Stimulated activated CD8-positive, alpha-beta memory T cell treated with anti-CD3 and anti-CD28 coated beads, Interleukin-15, amount 100 ng/mL, for 24 hours (primary cell): ENCODE measurements around the gene PI4KA.
"Not testable (repeated sequence)": the region's sequence is repeated elsewhere in the genome, so short reads cannot be mapped to it uniquely, and the experiment has no call there.

ENCODE experiments used
- DNase-seq: peaks from one replicate; pipeline ENCODE4 v3.0.0-alpha.2; 2020; ENCODE audit warnings: low read depth

PI4KA gene

GRCh38 chr22:20748082-20748481, 110.5 kb downstream of the PI4KA start:
- no peak for DNase-seq

DNA sequence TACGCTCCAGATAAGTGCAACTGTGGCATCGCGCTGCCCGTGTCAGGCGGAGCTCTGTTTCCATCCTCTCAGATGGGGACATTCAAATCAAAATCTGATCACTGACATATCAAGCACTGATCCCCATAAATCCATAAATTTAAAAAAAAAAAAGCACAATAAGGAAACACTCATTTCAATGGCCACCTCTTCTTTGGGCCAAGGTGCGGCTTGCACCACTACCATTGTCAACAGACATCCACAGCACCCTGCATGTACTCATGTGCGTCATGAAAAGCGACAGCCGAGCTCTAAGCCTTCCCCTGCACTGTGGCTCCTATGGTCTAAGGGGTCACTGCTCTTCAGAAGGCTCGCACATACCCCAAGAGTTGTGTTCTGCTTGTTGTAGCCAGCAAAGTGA, 111.4 kb downstream of the PI4KA start:
- no peak for DNase-seq

DNA sequence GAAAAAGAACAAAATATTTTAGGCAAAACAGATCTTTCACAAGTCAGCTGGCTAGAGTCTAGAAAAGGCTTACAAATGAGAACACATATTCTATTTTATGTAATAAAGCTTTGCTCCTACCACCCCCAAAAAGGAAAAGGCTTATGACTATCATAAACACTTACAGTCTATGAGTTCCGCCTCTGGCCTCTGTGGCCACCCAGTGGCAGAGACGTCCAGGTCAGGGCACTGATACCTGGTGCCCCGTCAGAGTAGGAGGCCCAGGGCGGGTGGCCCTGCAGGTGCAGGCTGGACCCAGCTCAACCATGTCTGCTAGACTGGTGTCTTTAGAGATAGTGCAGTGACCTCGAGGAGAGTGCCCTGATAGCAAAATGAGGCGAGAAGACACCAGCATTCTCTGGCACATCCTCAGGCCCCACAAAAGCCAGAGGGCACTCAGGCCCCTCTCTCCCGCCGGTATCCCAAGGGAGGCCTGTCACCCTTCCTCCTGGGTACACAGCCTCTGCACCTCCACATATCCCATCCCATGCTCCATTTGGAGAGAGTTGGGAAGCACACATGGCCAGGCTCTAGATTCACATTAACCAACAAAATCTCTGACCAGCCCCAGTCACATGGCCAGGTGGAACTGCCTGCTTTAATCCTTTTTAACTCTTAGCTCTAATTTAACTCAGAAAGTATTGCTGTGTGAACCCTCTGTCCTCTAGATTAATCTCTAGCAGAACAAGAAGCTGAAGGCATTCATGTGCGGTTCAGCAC, 112.0 kb downstream of the PI4KA start:
- no peak for DNase-seq

DNA sequence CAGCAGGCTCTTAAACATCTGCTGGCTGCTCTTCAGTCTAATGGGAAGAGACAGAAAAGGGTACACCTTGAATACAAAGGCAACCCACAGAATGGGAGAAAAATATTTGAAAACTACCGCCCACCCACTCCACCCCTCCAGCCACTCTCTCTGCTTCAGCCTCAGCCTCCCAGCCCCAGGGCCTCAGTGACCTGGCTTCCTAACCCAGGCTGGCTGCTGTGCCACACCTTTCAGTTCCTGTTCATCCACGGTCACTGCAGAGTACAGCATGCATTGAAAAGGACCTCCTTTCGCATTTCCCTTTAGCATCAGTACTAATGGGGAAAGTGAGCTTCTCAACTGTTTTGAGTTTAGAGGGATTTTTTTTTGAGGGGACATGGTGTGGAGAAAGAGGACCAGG, 113.5 kb downstream of the PI4KA start:
- no peak for DNase-seq

- no peak for DNase-seq
These were observed 114.2 kb downstream of the PI4KA start for GRCh38 chr22:20744456-20744855.

GRCh38 chr22:20742764-20743163, 115.8 kb downstream of the PI4KA start:
- no peak for DNase-seq

GRCh38 chr22:20741634-20742581, 116.7 kb downstream of the PI4KA start:
- DNase-seq: no peak

DNA sequence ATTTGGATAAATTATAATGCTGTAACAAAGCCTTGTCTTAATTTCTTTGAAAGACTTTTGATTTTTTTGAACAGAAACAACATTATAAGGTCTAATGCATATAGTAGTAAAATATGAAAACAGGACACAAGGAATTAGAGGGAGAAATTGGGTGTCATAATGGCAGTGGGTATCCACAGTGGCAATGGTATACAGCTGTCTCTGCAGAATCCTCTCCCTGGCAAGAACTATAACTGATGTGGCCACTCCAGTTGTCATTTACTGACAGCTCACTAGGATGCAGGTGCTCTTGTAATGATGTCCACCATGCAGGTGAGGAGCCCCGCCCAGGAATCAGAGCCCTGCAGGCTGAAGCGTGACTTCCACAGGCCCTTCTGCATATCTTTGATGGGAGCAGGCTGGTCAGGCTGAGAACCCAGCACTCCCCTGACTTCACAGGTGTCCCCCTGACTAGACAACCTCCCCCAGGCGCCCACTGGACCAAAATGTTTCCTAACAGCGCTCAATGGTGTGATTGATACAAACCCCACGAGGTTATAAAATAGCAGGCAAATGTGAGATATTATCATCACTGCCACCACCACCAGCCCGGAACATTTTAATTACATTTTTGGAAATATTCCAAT, 117.5 kb downstream of the PI4KA start:
- DNase-seq: no peak

DNA sequence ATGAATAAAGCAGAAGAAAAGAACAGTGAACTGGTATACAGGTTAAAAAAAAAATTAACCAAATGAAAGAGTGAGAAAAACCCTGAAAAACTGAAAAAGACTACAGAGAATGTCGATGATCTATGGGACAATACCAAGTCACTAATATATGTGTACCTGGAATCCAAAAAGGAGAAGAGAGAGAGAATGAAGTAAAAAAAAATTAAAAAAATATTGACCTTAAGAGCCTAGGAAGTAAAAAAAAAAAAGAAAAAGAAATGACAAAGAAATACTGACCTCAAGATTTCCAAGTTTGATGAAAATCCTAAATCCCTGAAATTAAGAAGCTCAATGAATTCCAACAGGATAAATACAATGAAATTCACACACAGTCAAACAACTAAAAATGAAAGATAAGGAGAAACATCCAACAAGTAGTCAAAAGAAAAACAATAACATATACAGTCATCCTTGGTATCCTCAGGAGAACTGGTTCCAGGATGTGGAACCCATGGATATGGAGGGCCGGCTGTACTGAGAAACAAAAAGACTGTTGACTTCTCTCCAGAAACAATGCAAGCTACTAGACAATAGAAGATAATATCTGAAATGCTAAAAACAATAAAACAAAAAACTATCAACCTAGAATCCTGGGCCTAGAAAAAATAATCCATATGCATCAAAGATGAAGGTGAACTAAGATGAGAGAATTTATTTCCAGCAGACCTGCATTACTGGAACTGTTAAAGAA, 118.2 kb downstream of the PI4KA start:
- DNase-seq: no peak

- no peak for DNase-seq
These were observed 120.1 kb downstream of the PI4KA start for GRCh38 chr22:20738394-20739089.

GRCh38 chr22:20736891-20737290, 121.7 kb downstream of the PI4KA start:
- DNase-seq: not testable (repeated sequence)

DNA sequence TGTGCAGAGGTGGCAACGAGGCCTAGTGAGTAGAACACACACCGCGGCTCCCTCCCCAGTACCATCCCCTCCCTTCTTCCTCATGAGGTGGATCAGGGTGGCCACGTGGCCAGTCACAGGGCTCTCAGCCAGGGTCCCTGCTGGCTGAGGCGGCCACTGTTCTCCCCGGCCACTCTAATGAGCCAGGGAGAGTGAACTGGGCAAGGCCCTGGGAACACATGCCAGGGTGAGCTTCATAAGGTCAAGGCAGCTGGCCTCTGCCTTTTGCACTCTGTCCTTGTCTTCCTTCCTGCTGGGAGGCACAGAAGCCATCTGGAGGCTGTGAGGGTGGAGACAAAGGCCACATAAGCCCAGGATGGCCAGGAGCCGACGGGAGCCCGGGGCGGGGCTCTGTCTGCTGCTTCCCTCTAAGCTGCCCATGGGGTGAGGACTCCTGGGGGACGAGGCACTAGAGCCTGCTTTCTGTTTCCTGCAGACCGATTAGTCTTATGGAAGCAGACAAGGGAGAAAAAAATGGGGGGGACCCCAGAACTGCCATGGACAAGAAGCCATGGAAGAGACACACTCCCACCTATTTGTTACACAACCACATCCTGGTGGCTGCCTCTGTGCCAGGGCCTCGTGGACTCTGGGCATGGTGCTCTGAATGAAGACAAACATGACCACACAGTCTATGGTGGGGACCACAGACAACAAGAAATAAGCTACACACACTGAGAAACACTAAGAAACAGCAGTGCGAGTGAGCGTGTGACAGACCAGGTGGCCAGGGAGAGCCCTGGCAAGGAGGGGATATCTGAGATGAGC, 123.1 kb downstream of the PI4KA start:
- DNase-seq: not testable (repeated sequence)

GRCh38 chr22:20732431-20732830, 126.2 kb downstream of the PI4KA start:
- not testable (repeated sequence) for DNase-seq

GRCh38 chr22:20729194-20729593, 129.4 kb downstream of the PI4KA start:
- no peak for DNase-seq

DNA sequence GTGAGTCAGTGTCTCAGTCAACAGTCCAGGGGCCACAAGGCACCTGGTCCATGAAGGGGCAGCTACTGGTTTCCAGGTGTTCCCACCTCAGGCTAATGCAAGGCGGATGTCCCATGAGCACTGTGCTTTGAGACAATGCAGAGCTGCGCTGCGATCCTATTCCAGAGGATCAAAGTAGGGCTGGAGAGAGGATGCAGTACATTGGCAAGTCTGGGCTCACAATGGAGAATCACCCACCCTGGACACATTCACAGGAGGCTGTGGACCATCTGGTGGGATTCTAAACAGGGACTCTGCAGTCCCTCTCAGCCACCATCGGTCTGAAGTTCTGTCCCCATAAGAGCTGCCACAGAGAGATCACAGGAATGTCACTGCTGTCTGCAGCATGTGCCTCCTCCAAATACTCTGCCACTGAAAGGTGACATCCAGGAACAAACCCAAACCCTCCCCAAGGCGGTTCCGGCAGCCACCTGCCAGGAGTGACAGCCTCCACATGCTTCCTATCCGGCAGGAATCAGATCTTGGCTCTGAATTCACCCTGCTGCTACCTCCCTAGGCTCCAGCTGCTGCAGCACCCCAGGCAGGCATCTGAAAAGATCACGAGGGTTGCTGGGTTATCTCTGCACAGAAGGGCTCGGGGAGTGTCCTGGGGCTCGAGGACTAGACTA, 130.0 kb downstream of the PI4KA start:
- no peak for DNase-seq

- no peak for DNase-seq
These were observed 131.2 kb downstream of the PI4KA start for GRCh38 chr22:20727118-20728015.

DNA sequence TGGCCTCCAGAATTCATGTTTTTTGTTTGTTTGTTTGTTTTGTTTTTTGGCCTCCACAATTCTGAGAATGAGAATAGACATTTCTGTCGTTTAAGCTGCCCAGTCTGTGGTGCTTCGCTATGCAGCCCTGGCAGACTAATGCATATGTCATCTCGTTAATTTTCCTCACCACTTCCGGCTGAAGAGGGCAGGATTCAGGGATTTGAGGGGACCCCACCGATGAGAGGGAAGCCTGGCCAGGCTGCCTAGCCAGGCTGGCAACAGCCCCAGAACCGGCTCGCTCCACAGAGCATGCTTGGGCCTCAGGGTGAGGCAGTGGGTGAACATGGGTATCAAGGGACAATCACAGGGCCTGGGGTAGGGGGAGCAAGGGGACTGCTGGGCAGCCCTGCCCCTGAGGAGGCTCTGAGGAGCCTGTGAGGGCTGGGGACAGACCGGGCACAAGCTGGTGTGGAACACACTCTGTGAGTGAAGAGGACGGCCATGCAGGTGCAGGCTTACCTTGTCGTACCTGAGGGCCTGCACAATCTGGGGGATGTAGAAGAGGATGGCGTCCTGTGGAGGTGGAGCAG, 132.5 kb downstream of the PI4KA start:
- no peak for DNase-seq

DNA sequence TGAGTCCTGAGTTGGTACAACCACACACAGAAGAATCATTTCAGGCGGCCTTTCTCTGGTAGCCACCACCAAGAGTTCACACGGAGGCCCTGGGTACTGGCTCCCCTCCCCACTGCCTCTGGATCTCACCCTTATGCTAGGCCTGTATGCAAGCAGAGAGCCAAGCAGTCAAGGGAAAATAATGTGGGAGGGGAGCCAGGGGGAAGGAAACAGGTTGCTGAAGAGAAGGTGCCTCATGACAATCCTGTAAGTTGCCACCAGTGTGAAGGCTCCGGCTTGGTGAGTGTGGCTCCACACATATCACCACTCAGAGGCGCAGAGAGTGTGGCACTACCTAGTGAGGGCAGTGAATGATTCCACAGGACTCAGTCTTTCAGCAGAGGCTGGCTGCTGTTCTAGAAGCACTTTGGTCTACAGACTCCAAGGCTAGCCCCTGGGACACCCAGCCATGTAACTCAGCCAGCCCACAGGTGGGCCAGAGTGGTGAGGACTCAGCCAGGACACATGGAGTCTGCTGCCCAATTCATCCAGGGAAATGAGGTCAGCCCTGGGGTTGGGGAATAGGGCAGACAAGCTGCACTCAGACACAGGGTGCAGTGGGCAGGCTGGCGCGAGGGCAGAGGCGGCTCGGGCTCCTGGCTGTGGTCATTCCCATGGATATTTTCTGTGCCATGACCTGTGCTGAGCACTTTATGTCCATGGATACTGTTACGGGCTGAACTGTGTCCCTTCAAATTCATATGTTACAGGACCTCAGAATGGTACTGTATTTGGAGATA, 133.7 kb downstream of the PI4KA start:
- no peak for DNase-seq
